ENCODE data around the gene CRCP.
A peak's percentile ranks its signal among the peaks of the same experiment; 100 is the strongest.
"Not testable (repeated sequence)": the region's sequence is repeated elsewhere in the genome, so short reads cannot be mapped to it uniquely, and the experiment has no call there.

CRCP gene

DNA sequence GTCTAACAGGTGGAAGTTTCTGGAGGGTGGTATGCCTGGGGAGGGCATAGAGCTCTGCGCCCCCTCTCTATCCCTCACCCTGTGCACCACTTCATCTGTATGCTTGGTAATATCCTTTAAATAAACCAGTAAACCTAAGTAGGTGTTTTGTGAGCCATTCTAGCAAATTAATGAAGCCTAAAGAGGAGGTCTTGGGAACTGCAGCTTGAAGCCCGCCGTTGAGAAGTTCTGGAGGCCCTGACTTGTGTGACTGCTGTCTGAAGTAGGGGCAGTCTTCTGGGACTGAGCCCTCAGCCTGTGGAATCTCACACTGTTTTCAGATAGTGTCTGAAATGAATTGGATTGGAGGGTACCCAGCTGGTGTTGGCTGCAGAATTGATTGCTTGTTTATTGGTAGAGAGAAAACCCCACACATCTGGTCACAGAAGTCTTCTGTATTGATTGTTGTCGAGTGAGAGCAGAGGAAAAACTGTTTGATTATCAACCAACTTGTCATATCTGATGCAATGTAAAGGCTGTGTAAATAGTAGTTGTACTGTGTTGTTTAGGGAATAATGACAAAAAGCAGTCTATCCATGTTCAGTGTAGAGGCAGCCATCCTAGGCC lies 4.7 kb downstream of the CRCP start:
- H3K4me3 ChIP-seq (ENCODE audit: severe bottlenecking): no peak overlapping the region

DNA sequence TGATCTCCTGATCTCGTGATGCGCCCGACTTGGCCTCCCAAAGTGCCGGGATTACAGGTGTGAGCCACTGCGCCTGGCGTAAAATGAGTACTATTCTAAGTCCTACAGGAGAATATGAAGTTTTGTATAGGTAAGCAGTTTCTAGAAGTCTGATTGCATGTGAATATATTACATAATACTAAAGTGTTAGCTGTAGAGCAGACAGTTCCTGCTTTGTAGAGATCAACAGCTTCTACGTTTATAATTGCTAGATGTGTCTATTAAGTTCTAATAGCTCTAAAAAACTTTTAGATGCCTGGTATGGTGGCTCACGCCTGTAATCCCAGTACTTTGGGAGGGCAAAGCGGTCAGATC lies 8.5 kb downstream of the CRCP start:
- ATAC-seq (ENCODE audit: low read depth) (no peak), DNase-seq (ENCODE audit: low spot score) (no peak)
- Histone ChIP-seq H3K4me1 (ENCODE audit: insufficient read depth, poor library complexity, severe bottlenecking) (peaks cover 13% of the 10 kb centered on the region), H3K27me3 (ENCODE audit: insufficient read depth, poor library complexity, severe bottlenecking) (no peaks in the 10 kb centered on the region), H3K9me3 (ENCODE audit: severe bottlenecking) (no peaks in the 10 kb centered on the region), H3K4me3 (ENCODE audit: severe bottlenecking) (no peak overlapping the region), H3K27ac (ENCODE audit: poor library complexity, severe bottlenecking) (no peak overlapping the region), H3K36me3 (ENCODE audit: low read depth) (peaks cover 23% of the 10 kb centered on the region)
- TF ChIP-seq, protein P1, sequence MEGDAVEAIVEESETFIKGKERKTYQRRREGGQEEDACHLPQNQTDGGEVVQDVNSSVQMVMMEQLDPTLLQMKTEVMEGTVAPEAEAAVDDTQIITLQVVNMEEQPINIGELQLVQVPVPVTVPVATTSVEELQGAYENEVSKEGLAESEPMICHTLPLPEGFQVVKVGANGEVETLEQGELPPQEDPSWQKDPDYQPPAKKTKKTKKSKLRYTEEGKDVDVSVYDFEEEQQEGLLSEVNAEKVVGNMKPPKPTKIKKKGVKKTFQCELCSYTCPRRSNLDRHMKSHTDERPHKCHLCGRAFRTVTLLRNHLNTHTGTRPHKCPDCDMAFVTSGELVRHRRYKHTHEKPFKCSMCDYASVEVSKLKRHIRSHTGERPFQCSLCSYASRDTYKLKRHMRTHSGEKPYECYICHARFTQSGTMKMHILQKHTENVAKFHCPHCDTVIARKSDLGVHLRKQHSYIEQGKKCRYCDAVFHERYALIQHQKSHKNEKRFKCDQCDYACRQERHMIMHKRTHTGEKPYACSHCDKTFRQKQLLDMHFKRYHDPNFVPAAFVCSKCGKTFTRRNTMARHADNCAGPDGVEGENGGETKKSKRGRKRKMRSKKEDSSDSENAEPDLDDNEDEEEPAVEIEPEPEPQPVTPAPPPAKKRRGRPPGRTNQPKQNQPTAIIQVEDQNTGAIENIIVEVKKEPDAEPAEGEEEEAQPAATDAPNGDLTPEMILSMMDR (IDR thresholded peaks at IDR 0.05; ENCODE audit: poor library complexity, severe bottlenecking): no peak

More for the DNA sequence above, 4.7 kb downstream of the CRCP start:
- Histone ChIP-seq H3K36me3 (ENCODE audit: low read depth) (peaks cover 42% of the 10 kb centered on the region), H3K27ac (ENCODE audit: poor library complexity, severe bottlenecking) (no peak overlapping the region), H3K4me1 (ENCODE audit: insufficient read depth, poor library complexity, severe bottlenecking) (peaks cover 12% of the 10 kb centered on the region), H3K27me3 (ENCODE audit: insufficient read depth, poor library complexity, severe bottlenecking) (no peaks in the 10 kb centered on the region), H3K9me3 (ENCODE audit: severe bottlenecking) (no peaks in the 10 kb centered on the region)
- DNase-seq (ENCODE audit: low spot score) (no peak), ATAC-seq (ENCODE audit: low read depth) (no peak)
- TF ChIP-seq, protein P1 (IDR thresholded peaks at IDR 0.05; ENCODE audit: poor library complexity, severe bottlenecking): no peak

DNA sequence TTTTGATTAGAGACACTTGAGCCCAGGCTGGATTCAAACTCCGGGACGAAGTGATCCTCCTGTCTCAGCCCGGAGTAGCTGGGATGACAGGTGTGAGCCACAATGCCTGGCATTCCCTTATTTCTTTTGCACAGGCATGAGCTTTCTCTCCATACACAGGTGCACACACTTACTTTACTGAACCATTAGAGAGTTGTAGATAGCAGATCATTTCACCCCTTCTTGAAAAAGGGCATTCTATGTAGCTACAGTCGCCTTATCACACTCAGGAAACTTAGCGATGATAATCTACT lies 9.9 kb downstream of the CRCP start:
- H3K4me3 ChIP-seq (ENCODE audit: severe bottlenecking); DNase-seq (ENCODE audit: low spot score); H3K4me1 ChIP-seq (ENCODE audit: insufficient read depth, poor library complexity, severe bottlenecking); H3K9me3 ChIP-seq (ENCODE audit: severe bottlenecking); H3K27ac ChIP-seq (ENCODE audit: poor library complexity, severe bottlenecking); H3K27me3 ChIP-seq (ENCODE audit: insufficient read depth, poor library complexity, severe bottlenecking); ATAC-seq (ENCODE audit: low read depth): not testable (repeated sequence)
- H3K36me3 ChIP-seq (ENCODE audit: low read depth): peaks cover 14% of the 10 kb centered on the region

DNA sequence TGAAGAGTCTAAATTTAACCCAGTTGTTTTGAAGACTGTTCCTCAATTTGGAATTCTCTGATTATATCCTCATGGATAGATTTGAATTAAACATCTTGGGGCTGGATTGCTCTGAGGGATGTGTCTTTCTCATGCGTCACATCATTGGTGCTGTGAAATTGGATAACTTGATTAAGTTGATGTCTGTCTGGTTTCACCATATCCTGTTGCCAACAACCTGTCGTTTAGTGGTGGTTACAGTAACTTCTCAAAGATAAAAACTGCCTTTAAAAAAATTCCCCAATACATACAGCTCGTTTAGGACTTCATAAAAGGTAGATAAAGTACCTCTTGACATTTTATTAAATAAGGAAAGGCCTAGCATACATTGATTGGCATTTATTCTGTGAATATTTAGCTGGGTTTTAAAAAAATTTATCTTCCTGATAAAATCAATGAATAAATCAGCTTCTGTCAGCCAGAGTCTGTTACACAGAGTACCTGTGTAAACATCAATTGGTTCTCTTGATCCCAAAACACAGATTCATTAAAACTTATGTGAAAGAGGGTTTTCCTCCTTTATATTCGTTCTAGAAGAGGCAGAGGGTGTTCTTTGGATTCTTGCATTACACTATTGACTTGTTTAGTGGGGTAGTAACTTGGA lies 10.5 kb downstream of the CRCP start:
- Histone ChIP-seq H3K27ac (ENCODE audit: poor library complexity, severe bottlenecking) (no peak overlapping the region), H3K9me3 (ENCODE audit: severe bottlenecking) (no peaks in the 10 kb centered on the region), H3K36me3 (ENCODE audit: low read depth) (peaks cover 15% of the 10 kb centered on the region), H3K4me1 (ENCODE audit: insufficient read depth, poor library complexity, severe bottlenecking) (peaks cover 8% of the 10 kb centered on the region), H3K4me3 (ENCODE audit: severe bottlenecking) (no peak overlapping the region), H3K27me3 (ENCODE audit: insufficient read depth, poor library complexity, severe bottlenecking) (no peaks in the 10 kb centered on the region)
- no peak for DNase-seq (ENCODE audit: low spot score)
- TF ChIP-seq, protein P1 (IDR thresholded peaks at IDR 0.05; ENCODE audit: poor library complexity, severe bottlenecking): no peak
- ATAC-seq (ENCODE audit: low read depth): peak; percentile 19; the same call in 1 of the 3 replicates

DNA sequence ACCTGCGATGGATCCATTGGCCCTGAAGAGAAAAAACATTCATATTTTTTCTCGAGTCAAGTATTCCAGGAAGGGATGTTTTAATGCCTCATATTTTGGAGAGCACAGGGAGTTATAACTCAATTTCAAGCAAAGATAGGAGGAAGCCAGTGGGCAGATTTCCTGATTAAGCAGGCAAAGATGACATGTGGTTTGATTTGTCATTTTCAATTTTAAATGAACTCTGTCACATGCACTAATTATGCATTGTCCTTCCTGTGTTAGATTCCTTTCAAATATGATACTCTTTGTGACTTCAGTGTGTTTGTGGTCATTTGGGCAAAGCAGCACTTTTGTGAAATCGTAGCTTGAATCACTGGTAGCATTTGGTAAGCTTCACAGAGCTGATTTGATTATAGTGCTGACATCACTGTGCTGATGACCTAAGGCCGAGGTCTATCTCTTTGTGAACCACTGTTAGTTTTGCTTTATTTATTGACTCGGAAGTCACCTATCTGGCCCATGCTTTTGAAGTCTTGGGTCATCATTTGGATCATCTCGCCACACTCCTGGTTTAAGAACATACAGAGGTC lies 11.2 kb downstream of the CRCP start:
- not testable (repeated sequence) for H3K27ac ChIP-seq (ENCODE audit: poor library complexity, severe bottlenecking); H3K27me3 ChIP-seq (ENCODE audit: insufficient read depth, poor library complexity, severe bottlenecking); DNase-seq (ENCODE audit: low spot score); H3K4me1 ChIP-seq (ENCODE audit: insufficient read depth, poor library complexity, severe bottlenecking); ATAC-seq (ENCODE audit: low read depth); H3K4me3 ChIP-seq (ENCODE audit: severe bottlenecking); H3K9me3 ChIP-seq (ENCODE audit: severe bottlenecking)
- peaks cover 22% of the 10 kb centered on the region for H3K36me3 ChIP-seq (ENCODE audit: low read depth)

DNA sequence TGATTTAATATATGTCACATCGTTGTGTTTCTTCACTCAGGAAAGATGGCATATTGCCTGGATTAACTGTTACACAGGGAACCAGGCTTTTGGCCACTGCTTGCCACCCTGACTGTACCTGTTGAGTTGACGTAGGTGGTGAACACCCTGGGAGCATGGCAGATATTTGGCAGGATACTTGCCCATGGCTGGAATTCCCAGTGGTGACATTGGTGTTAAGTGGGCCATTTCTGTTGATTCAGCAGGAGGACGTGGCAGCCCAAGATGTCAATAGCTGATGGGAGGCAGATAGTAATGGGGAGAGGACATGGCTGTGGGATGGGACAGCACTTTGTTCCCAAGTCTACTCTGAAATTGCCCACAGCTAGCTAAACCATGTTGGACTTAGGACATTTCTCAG lies 12.5 kb downstream of the CRCP start:
- H3K9me3 ChIP-seq (ENCODE audit: severe bottlenecking); H3K4me3 ChIP-seq (ENCODE audit: severe bottlenecking); H3K4me1 ChIP-seq (ENCODE audit: insufficient read depth, poor library complexity, severe bottlenecking); H3K27ac ChIP-seq (ENCODE audit: poor library complexity, severe bottlenecking); DNase-seq (ENCODE audit: low spot score); ATAC-seq (ENCODE audit: low read depth); H3K27me3 ChIP-seq (ENCODE audit: insufficient read depth, poor library complexity, severe bottlenecking): not testable (repeated sequence)
- peaks cover 23% of the 10 kb centered on the region for H3K36me3 ChIP-seq (ENCODE audit: low read depth)
